Measurements from ENCODE around the gene HOMEZ.
A peak's percentile ranks its signal among the peaks of the same experiment; 100 is the strongest.
"Not testable (repeated sequence)": the region's sequence is repeated elsewhere in the genome, so short reads cannot be mapped to it uniquely, and the experiment has no call there.

HOMEZ gene

DNA sequence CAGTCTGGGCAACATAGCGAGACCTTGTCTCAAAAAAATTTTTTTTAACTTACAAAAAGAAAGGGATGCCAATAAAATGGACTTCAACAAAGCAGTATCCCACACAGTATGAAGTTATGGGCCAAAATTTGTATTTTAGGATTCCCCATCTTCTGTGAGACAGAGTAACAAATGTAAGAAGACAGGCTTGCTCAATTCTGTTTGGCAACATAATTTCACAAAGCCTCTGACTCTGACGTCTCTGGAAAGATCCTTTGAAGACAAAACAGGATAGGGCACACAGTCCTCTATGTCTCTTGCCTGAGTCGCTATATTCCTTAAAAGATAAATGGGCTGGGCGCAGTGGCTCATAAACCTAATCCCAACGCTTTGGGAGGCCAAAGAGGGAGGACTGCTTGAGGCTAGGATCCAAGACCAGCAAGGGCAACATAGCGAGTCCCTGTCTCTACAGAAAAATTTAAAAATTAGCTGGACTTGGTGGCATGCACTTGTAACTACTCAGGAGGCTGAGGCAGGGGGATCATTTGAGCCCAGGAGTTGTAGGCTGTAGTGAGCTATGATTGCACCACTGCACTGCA is 1.1 kb upstream of the HOMEZ start:
- H3K4me3 ChIP-seq (ENCODE audit: low read depth, low read length), result peak overlapping the region; percentile 95
- DNase-seq (ENCODE audit: low read depth), result no peak

- DNase-seq (ENCODE audit: low read depth), result no peak
- H3K4me3 ChIP-seq (ENCODE audit: low read depth, low read length), result peak overlapping the region; percentile 95
Observed at GRCh38 chr14:23285530-23286019, 357 bp downstream of the HOMEZ start.

- peak overlapping the region; percentile 95 for H3K4me3 ChIP-seq (ENCODE audit: low read depth, low read length)
- DNase-seq (ENCODE audit: low read depth), result no peak
Observed at GRCh38 chr14:23284654-23285529, 1.0 kb downstream of the HOMEZ start.

DNA sequence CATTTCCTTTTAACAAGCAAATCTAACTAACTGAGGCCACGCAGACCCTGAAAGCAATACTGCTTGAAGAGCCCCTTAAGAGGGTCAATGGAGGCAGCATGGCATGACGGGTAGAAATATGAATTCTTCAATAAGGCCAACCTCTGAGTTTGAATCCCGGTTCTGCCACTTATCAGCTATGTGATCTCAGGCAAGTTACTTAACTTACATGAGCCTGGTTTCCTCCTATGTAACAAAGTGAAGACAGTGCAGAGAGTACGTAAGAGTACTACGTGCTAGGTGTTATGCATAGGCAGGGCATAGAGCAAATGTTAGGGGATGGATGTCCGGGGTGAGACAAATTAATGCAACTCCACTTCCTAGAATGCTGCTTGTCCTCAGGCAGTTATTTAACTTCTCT is 4.7 kb downstream of the HOMEZ start:
- H3K4me3 ChIP-seq (ENCODE audit: low read depth, low read length), result no peak overlapping the region

GRCh38 chr14:23277928-23278327 is 8.0 kb downstream of the HOMEZ start:
- H3K4me3 ChIP-seq (ENCODE audit: low read depth, low read length); DNase-seq (ENCODE audit: low read depth): not testable (repeated sequence)

More for the DNA sequence above, 4.7 kb downstream of the HOMEZ start:
- no peak for DNase-seq (ENCODE audit: low read depth)

DNA sequence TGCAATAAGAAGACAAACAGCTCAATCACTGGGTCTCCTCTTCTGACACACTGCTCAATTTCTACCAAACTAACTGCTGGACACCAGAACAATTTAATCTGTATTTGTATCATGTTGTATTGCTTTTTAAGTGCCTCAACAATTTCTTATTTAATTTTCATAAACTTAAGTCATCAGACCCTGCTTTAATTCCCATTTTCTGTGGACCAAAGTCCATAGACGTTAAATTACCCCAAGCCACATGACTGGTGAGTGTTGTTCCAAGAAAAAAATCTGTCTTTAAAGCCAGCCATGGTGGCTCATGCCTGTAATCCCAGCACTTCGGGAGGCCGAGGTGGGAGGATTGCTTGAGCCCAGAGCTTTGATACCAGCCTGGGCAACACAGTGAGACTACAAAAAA is 8.7 kb downstream of the HOMEZ start:
- H3K4me3 ChIP-seq (ENCODE audit: low read depth, low read length), result no peak overlapping the region
- no peak for DNase-seq (ENCODE audit: low read depth)

DNA sequence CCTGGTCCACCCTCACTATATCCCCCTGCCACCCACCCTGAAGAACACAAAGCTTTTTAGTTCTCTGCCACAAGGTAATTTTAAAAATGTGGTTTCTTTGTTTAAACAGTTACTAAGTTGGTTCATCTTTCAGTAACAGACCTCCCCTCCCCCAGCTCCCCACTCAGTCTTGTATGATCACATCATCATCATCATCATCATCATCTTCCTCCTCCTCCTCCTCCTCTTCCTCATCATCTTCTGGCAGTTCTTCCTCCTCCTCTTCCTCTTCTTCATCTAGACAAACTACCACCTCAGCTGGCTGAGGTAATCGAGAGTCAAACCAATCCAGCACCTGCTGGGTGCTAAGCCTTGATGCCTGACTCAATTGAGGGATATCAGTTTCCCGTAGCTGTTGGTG is 10.5 kb downstream of the HOMEZ start:
- DNase-seq (ENCODE audit: low read depth), result no peak
- no peak overlapping the region for H3K4me3 ChIP-seq (ENCODE audit: low read depth, low read length)

DNA sequence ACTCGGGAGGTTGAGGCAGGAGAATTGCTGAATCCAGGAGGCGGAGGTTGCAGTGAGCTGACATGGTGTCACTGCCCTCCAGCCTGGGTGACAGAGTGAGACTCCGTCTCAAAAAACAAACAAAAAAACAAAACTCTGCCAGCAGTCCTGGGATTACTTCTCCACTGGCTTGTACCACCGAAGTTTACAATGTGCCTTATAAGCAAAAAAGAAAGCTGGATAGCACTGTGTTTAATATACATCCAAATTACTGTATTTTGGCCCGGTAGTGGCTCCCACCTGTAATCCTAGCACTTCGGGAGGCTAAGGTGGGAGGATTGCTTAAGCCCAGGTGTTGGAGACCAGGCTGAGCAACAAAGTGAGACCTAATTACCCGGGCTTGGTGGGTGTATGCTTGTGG is 16.7 kb downstream of the HOMEZ start:
- H3K4me3 ChIP-seq (ENCODE audit: low read depth, low read length), result no peak overlapping the region

GRCh38 chr14:23260849-23261248 is 25.1 kb downstream of the HOMEZ start:
- not testable (repeated sequence) for DNase-seq (ENCODE audit: low read depth)

More for the DNA sequence above, 16.7 kb downstream of the HOMEZ start:
- no peak for DNase-seq (ENCODE audit: low read depth)

DNA sequence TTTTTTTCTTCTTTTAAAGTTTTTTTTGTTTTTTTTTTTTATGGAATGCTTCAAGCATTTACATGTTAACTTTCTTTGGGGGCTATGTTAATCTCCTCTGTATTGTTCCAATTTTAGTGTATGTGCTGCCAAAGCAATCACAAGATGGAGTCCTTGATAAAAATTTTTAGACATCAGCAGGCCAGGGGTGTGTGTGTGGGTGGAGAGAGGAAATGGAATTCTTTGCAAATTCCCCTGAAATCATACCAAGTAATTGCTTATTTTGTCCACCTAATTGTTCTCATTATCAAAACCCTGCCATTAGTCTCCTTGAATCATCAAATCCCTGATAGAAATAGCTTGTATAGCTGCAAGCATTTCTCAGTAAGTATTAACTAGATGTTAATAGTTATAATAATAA is 26.5 kb downstream of the HOMEZ start:
- DNase-seq (ENCODE audit: low read depth), result no peak
- H3K4me3 ChIP-seq (ENCODE audit: low read depth, low read length), result no peak overlapping the region

More at GRCh38 chr14:23260849-23261248, 25.1 kb downstream of the HOMEZ start:
- not testable (repeated sequence) for H3K4me3 ChIP-seq (ENCODE audit: low read depth, low read length)

DNA sequence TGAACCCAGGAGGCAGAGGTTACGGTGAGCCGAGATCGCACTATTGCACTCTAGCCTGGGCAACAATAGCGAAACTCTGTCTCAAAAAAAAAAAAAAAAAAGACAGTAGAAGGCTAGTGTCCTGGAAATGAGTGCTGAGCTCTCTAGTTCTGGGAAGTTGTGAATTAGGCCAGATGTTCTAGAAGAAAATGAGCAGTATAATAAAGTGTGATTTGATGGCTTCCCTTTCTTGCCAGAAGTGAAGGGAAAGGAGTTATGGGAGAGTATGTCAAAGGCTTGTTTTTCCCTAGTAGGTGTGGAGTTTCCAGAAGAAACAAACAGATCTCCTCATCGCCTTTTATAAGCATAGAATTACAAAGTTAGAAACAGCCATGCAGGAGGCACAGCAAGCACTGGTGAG is 27.7 kb downstream of the HOMEZ start:
- no peak for DNase-seq (ENCODE audit: low read depth)
- no peak overlapping the region for H3K4me3 ChIP-seq (ENCODE audit: low read depth, low read length)

GRCh38 chr14:23252420-23253333 is 33.3 kb downstream of the HOMEZ start:
- no peak for DNase-seq (ENCODE audit: low read depth)
- no peak overlapping the region for H3K4me3 ChIP-seq (ENCODE audit: low read depth, low read length)

- no peak overlapping the region for H3K4me3 ChIP-seq (ENCODE audit: low read depth, low read length)
- DNase-seq (ENCODE audit: low read depth), result no peak
Observed at GRCh38 chr14:23252006-23252405, 33.9 kb downstream of the HOMEZ start.

GRCh38 chr14:23249824-23250223 is 36.1 kb downstream of the HOMEZ start:
- H3K4me3 ChIP-seq (ENCODE audit: low read depth, low read length), result no peak overlapping the region
- no peak for DNase-seq (ENCODE audit: low read depth)

- H3K4me3 ChIP-seq (ENCODE audit: low read depth, low read length), result no peak overlapping the region
- DNase-seq (ENCODE audit: low read depth), result no peak
Observed at GRCh38 chr14:23248601-23249000, 37.3 kb downstream of the HOMEZ start.

DNA sequence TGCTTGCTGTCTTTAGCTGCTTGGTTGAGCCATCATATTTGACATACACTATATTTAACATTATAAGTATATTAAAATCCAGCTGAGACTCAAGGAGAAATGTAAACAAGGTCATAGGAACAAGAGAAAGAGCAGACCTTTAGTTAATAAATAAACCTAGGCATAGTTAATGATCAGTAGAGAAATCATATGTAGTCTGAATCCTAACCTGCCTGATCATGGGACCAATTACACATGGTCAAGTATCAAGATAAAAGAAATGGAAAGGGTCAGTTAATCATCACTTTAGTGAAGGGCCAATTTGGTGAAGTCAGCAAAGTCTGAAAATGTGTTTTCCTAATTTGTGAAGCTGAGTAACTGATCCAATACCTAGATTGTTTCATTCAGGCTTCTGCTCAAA is 40.6 kb downstream of the HOMEZ start:
- H3K4me3 ChIP-seq (ENCODE audit: low read depth, low read length), result no peak overlapping the region
- DNase-seq (ENCODE audit: low read depth), result no peak

DNA sequence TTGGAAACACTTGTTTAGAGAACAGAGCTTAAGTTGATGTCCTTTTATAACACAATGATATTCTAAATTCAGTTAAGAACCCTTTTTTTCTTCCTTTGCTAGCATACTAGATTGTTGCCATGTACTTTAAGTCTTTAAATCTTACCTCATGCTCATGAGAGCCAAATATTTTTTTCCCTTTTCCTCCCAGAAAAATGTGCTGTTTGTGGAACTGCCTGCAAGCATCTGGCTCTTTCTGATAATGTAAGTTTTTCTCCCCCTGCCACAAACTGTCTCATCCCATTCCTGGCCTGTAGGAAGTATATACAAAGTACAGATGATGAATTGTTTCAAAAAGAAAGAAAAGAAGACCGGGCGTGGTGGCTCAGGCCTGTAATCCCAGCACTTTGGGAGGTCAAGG is 42.9 kb downstream of the HOMEZ start:
- DNase-seq (ENCODE audit: low read depth), result no peak

GRCh38 chr14:23242076-23242475 is 43.9 kb downstream of the HOMEZ start:
- H3K4me3 ChIP-seq (ENCODE audit: low read depth, low read length), result no peak overlapping the region
- no peak for DNase-seq (ENCODE audit: low read depth)

More for the DNA sequence above, 42.9 kb downstream of the HOMEZ start:
- H3K4me3 ChIP-seq (ENCODE audit: low read depth, low read length), result no peak overlapping the region

DNA sequence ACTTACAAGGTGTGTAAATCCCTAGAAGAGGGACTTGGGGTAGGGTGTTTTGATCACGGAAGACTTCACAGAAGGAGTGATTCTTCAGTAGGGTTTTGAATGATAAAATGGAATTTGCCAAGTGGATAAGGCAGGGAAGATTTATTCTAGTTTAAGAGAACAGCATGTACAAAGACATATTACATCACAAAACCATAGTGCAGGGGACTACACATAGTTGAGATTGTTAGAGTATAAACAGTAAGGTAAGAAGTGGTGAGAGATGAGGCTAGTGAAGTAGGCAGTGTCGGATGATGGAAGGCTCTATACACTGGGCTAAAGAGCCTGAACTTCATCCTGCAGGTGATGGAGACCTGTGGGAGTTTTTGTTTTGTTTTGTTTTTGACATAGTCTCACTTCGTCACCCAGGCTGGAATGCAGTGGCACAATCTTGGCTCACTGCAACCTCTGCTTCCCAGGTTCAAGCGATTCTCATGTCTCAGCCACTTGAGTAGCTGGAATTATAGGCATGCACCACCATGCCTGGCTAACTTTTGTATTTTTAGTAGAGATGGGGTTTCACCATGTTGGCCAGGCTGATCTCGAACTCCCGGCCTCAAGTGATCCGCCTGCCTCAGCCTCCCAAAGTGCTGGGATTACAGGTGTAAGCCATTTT is 44.7 kb downstream of the HOMEZ start:
- not testable (repeated sequence) for H3K4me3 ChIP-seq (ENCODE audit: low read depth, low read length); DNase-seq (ENCODE audit: low read depth)
